Body of pancreas (tissue), 4 donors: Measurements from ENCODE around the gene MED13L. TPM values are rescaled to one million over a fixed set of nuclear protein-coding genes. Genes with fewer than 3 reads are reported as not detected.

Experiments used
- ATAC-seq: fragments of 150-250 bp; one replicate; pipeline ENCODE4 v1.9.1; 2016
- DNase-seq, 4 donors: peaks; one replicate each; pipeline ENCODE4 v3.0.0-alpha.2; 2019
- H3K27ac ChIP-seq, 4 donors: fragments of 200-600 bp; sonication (generic); 1 replicate in 3 of 4; 2 replicates in 1 of 4; pipeline versions ENCODE4 v1.5.1 to v1.6.1; 2016 to 2019; ENCODE audit warnings: mild to moderate bottlenecking in 1 of 4, mixed read lengths in 1 of 4, moderate library complexity in 1 of 4
- H3K27me3 ChIP-seq, 2 donors: fragments of 200-600 bp; sonication (generic); one replicate each; pipeline ENCODE4 v1.6.0; 2016; ENCODE audit warnings: mild to moderate bottlenecking in 1 of 2
- H3K36me3 ChIP-seq, 2 donors: fragments of 200-600 bp; sonication (generic); replicated peaks in 1 of 2; 2 replicates each; pipeline ENCODE4 v1.5.1; 2016; ENCODE audit warnings: low read depth in 2 of 2; ENCODE audit not compliant: insufficient read depth in 1 of 2
- H3K4me1 ChIP-seq: fragments of 200-600 bp; sonication (generic); one replicate; pipeline ENCODE4 v1.6.0; 2016
- H3K4me3 ChIP-seq, 2 donors: fragments of 200-600 bp; sonication (generic); 1 replicate in 1 of 2; 2 replicates in 1 of 2; pipeline ENCODE4 v1.5.1; 2016 to 2019
- H3K9me3 ChIP-seq, 3 donors: fragments of 200-600 bp; sonication (generic); 1 replicate in 2 of 3; 2 replicates in 1 of 3; pipeline ENCODE4 v1.5.1; 2016
- CTCF ChIP-seq, 7 experiments: fragments of 450-650 bp in 4 of 7; fragments of 200-600 bp in 3 of 7; sonication (generic) in 3 of 7; IDR thresholded peaks; one replicate each; pipeline ENCODE4 v1.5.1; 2016 to 2019; ENCODE audit warnings: antibody characterized with exemption in 7 of 7
- POLR2A ChIP-seq, 3 donors: fragments of 450-650 bp; IDR thresholded peaks; one replicate each; pipeline ENCODE4 v1.6.1; 2016; ENCODE audit warnings: antibody characterized with exemption in 3 of 3, mild to moderate bottlenecking in 2 of 3
- WGBS, 2 donors: methylation state at CpG; one replicate each; pipeline ENCODE4 v1.1.5; 2017; 5-methylcytosine and 5-hydroxymethylcytosine counted together
- intact Hi-C: fragments of 100-400 bp; cut with DNase I; formaldehyde crosslinking; loops from one replicate; pipeline ENCODE4 v1.15.1; 2023
- total RNA-seq, 2 donors: library from RNA; depleted of rRNA; stranded (reverse); fragments of >200 nt; gene quantifications; one replicate each; pipeline ENCODE4 v1.1.0, GENCODE V29; 2016

The MED13L gene
- total RNA-seq, 2 donors from 2014 or later: 65.9 to 72.6 TPM

GRCh38 chr12:116113398-116114130 is 163.9 kb downstream of the MED13L start:
- no peaks in the 10 kb centered on the region for H3K9me3 ChIP-seq
- no peaks in the 10 kb centered on the region for H3K36me3 ChIP-seq
- TF ChIP-seq CTCF (IDR thresholded peaks at IDR 0.05) (no peak), POLR2A (IDR thresholded peaks at IDR 0.05) (no peak)
- 83 to 90% methylated on average over 8 of the region's 8 CpGs for WGBS, 2 donors
- no peak overlapping the region for H3K27ac ChIP-seq
- DNase-seq: no peak
- peaks cover 8% of the 10 kb centered on the region for H3K4me1 ChIP-seq
- H3K27me3 ChIP-seq: no peaks in the 10 kb centered on the region
- no peak for ATAC-seq
- H3K4me3 ChIP-seq: no peak overlapping the region
- intact Hi-C loops: no loop called here

- Histone ChIP-seq H3K9me3 (no peaks in the 10 kb centered on the region), H3K36me3 (no peaks in the 10 kb centered on the region), H3K4me1 (no peaks in the 10 kb centered on the region), H3K4me3 (no peak overlapping the region), H3K27ac (no peak overlapping the region), H3K27me3 (no peaks in the 10 kb centered on the region)
- TF ChIP-seq POLR2A (IDR thresholded peaks at IDR 0.05): no peak
- no peak for TF ChIP-seq CTCF (IDR thresholded peaks at IDR 0.05)
- no peak for ATAC-seq
- 71 to 74% methylated on average over 2 of the region's 2 CpGs for WGBS, 2 donors
- no peak for DNase-seq
- intact Hi-C loops: no loop called here
These were observed 170.6 kb downstream of the MED13L start for GRCh38 chr12:116106870-116107269.

- Histone ChIP-seq H3K4me1 (peaks cover 9% of the 10 kb centered on the region), H3K4me3 (no peak overlapping the region), H3K36me3 (no peaks in the 10 kb centered on the region), H3K9me3 (no peaks in the 10 kb centered on the region), H3K27ac (no peak overlapping the region), H3K27me3 (no peaks in the 10 kb centered on the region)
- ATAC-seq (no peak), DNase-seq (no peak)
- intact Hi-C loops: no loop called here
- 80% methylated on average over 2 of the region's 2 CpGs for WGBS, 2 donors
- TF ChIP-seq CTCF (IDR thresholded peaks at IDR 0.05) (no peak), POLR2A (IDR thresholded peaks at IDR 0.05) (no peak)
These were observed 173.2 kb downstream of the MED13L start for GRCh38 chr12:116104167-116104767.

- DNase-seq (no peak), ATAC-seq (no peak)
- peaks cover 13% of the 10 kb centered on the region for H3K4me1 ChIP-seq
- no peaks in the 10 kb centered on the region for H3K36me3 ChIP-seq
- no peak overlapping the region for H3K27ac ChIP-seq
- H3K9me3 ChIP-seq: no peaks in the 10 kb centered on the region
- 95 to 97% methylated on average over 2 of the region's 2 CpGs for WGBS, 2 donors
- no peak for TF ChIP-seq CTCF (IDR thresholded peaks at IDR 0.05)
- TF ChIP-seq POLR2A (IDR thresholded peaks at IDR 0.05): no peak
- H3K4me3 ChIP-seq: no peak overlapping the region
- H3K27me3 ChIP-seq: no peaks in the 10 kb centered on the region
- intact Hi-C loops: no loop called here
These were observed 175.5 kb downstream of the MED13L start for GRCh38 chr12:116101991-116102390.
